Muscle of arm (tissue), 12 donors: ENCODE results near the gene ARMC5. TPM values are rescaled to one million over a fixed set of nuclear protein-coding genes. Genes with fewer than 3 reads are reported as not detected.
"Not testable (repeated sequence)": the region's sequence is repeated elsewhere in the genome, so short reads cannot be mapped to it uniquely, and the experiment has no call there.

Experiments used
- DNase-seq: peaks from one replicate; pipeline ENCODE4 v3.0.0-alpha.2; 2013
- polyA plus RNA-seq, 12 donors: library from polyadenylated mRNA; unstranded; fragments of 120-200 nt; gene quantifications; one replicate each; pipeline ENCODE4 v1.2.1, GENCODE V29; 2013; ENCODE audit not compliant: insufficient read length in 12 of 12

ARMC5 gene
- polyA plus RNA-seq, 12 donors = 5.3 to 11.1 (median 7.4) TPM; not detected in 1

GRCh38 chr16:31430380-31431052 is 28.8 kb upstream of the ARMC5 start:
- DNase-seq = no peak

GRCh38 chr16:31435341-31436220 is 23.7 kb upstream of the ARMC5 start:
- DNase-seq = no peak

DNA sequence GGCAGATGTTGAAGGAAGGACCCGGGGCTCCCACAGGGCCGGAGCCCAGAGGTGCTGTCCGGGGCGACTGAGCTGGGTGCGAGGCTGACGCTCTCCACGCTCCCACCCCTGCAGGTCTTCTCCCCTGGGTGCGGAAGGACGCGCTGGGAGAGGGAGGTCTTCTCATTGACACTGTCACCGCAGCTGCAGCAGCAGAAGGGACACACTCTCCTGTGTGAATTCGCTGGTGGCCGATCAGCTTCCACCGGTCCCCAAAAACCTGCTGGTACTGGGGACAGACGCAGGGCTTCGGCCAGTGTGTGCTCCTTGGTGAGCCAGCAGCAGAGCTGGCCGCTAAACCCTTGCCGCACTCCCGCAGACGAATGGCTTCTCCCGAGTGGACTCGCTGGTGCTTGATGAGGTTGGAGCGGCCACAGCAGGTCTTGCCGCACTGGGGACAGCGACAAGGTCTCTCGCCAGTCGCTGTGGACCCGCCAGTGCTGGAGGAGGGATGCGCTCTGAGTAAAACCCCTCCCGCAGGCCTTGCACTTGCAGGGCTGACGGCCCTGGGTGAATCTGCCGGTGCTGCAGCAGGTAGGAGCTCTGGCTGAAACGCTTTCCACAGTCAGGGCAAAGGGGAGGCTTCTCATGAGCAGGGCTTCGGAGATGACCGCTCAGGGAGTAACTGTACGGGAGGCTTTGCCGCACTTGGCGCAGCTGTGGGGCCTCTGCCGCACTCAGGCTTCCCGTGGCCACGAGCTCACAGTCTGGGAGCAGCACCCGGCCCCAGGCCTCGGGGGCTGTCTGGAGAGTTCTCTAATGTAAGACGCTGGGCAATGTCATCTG is 22.9 kb upstream of the ARMC5 start:
- no peak for DNase-seq

GRCh38 chr16:31438414-31438813 is 20.9 kb upstream of the ARMC5 start:
- DNase-seq = no peak

DNA sequence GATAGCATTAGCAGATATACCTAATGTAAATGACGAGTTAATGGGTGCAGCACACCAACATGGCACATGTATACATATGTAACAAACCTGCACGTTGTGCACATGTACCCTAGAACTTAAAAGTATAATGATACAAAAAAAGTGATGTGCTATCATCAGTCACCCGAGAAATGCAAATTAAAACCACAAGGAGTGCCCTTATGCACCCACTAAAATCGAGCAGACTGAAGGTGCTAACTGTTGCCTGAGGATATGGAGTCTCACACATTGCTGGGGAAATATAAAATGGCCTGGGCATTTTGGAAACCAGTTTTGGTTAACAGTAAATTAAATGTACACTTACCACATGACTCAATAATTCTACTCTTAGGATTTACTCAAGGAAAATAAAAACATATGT is 20.3 kb upstream of the ARMC5 start:
- DNase-seq = not testable (repeated sequence)

DNA sequence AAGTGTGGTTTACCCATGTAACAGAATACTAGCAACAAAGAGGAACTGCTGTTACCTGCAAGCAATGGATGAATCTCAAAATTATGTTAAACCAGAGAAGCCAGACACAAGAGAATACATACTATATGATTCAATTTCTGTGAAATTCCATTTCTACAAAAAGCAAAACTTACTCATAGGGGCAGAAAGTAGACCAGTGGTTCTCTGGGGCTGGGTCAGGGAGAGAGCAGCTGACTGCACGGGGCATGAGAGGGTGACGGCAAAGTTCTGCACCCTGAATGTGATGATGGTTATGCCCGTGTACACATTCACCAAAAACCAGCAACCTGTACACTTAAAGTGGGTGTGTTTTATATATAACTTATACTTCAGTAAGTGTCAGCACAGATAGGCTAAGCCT is 19.8 kb upstream of the ARMC5 start:
- no peak for DNase-seq

GRCh38 chr16:31440516-31441184 is 18.7 kb upstream of the ARMC5 start:
- DNase-seq = no peak

GRCh38 chr16:31441956-31442355 is 17.3 kb upstream of the ARMC5 start:
- no peak for DNase-seq

DNA sequence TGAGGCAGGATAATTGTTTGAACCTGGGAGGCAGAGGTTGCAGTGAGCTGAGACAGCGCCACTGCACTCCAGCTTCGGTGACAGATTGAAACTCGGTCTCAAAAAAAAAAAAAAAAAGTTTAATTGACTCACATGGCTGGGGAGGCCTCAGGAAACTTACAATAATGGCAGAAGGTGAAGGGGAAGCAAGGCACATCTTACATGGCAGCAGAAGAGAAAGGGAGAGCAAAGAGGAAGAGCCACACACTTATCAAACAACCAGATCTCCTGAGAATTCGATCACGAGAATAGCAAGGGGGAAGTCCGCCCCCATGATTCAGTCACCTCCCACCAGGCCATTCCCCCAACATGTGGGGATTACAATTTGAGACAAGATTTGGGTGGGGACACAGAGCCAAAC is 13.4 kb upstream of the ARMC5 start:
- DNase-seq = not testable (repeated sequence)

DNA sequence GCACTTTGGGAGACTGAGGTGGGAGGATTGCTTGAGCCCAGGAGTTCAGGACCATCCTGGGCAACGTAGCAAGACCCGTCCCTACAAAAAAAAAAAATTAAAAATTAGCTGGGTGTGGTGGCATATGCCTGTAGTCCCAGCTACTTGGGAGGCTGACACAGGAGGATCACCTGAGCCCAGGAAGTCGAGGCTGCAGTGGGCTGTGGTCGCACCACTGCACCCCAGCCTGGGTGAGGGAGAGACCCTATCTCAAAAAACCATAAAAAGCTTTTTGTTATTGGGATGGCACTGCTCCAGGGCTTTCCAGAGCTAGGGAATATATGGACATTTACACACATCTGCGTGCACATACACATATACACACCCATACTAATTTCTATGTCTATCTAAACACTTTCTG is 8.1 kb upstream of the ARMC5 start:
- no peak for DNase-seq

DNA sequence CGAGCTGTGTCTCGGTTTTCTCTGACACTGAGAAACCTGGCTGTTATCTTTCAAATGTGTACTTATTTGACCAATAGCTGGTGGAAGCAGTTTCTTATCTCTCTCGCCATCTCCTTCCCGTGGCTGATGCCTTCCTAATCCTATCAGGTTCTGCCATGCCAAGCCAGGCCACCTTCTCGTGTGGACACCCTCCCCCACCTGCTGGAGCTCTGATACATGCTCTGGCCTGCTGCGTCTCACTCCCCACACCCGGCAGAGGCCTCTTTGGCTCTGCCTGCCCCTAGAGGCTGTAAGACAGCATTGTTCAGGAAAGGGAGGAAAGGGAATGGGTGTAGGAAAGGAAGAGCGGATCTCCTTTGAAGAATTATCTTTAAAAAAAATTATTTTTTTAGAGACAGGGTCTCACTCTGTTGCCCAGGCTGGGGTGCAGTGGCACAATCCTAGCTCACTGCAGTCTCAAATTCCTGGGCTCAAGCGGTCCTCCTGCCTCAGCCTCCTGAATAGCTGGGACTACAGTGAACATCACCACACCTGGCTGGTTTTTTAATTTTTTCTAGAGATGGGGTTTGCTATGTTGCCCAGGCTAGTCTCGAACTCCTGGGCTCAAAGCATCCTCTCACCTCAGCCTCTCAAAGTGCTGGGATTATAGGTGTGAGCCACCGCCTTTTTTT is 7.5 kb upstream of the ARMC5 start:
- DNase-seq = no peak

DNA sequence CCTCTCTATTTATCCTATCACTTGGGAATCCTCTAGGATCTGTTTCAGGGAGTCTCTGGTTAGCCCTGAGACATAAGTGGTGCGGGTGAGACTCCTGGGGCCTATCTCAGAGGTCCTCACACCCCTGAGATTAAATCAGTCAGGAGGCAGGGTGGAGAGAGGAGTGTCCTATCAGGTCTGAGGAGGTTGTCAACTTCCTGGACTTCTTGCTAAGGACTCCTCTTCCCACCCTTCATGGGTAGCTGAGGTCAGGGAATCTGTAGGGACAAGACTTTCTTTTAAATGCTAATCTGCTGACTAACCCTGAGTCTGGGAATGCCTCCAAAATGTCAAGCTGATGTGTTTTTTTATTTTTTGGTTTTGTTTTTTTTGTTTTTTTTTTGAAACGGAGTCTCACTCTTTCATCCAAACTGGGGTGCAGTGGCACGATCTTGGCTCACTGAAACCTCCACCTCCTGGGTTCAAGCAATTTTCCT is 6.6 kb upstream of the ARMC5 start:
- peak; percentile 43 for DNase-seq

DNA sequence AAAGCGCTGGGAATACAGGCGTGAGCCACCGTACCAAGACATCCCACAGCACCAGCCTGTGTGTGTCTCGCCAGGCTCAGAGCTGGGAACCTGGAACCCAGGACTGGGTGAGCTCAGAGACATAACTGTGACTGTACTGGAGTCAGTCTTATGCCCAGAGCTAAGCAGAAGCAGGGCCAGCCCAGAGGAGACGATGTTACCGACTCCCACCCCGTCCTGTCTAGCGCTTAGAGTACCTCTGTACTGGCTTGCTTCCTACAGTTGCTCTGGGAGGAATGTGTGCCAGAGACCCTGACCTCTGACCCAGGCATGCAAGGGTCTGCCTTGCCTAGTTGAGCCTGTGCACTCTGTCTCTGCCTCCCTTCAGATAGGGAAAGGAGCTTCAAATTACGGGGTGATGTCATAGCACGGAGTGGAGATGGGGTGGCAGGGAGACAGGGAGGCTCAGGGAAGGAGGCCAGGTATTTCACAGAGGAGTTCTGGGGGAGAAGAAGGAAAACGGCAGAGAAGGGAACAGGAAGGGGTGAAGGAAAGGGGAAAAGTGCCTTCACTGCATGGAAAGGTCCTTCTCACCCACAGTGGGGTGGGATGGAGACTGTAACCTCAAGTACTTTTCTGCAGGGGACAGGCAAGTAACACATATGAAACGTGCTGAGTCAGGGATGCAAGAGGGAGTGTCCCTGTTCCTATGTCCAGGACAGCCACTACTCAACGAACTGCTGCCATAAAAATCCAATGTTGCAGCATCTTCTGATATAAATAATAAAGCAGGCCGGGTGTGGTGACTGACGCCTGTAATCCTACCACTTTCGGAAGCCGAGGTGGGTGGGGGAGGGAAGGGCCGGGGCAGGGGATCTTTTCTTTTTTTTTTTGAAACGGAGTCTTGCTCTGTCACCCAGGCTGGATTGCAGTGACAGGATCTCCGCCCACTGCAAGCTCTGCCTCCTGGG is 5.8 kb upstream of the ARMC5 start:
- DNase-seq = no peak

DNA sequence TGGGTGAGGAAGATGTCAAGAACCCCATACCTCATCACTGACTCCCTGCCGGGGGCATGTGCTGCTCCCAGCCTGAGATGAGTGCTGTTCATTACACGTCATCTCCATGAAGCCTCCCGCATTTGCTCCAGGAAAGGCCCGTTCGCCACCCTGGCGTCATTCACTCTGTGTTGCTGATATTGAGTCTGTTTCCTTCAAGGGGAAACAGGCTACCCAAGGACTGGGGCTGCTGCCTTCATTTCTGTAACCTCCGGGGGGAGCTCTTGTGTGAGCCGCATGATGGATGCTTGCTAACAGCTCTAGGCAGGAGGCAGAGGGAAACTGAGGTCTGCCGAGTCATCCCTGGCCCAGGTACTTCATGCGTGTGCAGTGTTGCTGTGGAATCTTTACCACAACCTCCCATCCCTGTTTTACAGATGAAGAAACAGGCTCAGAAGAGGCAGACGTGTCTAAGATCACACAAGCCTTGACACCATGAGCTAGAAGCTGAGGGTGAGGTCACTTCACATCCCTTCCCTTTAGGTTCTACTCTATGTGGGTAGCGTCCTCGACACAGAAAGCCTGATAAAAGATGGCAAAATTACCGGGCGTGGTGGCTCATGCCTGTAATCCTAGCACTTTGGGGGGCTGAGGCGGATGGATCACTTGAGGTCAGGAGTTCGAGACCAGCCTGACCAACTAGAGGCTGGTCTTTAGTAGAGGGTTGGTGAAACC is 3.5 kb upstream of the ARMC5 start:
- DNase-seq = no peak

DNA sequence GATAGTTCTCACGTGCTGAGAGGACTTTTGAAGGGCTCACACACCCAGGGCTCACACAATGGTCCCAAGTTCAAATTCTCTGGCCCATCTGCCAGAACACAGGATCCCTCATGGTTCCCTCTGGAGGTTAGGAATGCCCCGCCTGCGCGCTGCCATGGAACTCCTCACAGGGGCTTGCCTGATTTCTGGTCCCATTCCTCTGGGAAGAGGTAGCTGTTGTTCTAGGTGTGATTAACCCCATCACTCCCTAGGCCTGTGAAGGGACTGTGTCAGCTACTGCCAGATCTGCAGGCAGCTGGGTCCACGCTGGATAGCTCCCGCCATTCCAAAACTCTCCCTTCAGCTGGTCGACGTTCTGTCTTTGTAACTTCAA is 2.3 kb upstream of the ARMC5 start:
- no peak for DNase-seq

DNA sequence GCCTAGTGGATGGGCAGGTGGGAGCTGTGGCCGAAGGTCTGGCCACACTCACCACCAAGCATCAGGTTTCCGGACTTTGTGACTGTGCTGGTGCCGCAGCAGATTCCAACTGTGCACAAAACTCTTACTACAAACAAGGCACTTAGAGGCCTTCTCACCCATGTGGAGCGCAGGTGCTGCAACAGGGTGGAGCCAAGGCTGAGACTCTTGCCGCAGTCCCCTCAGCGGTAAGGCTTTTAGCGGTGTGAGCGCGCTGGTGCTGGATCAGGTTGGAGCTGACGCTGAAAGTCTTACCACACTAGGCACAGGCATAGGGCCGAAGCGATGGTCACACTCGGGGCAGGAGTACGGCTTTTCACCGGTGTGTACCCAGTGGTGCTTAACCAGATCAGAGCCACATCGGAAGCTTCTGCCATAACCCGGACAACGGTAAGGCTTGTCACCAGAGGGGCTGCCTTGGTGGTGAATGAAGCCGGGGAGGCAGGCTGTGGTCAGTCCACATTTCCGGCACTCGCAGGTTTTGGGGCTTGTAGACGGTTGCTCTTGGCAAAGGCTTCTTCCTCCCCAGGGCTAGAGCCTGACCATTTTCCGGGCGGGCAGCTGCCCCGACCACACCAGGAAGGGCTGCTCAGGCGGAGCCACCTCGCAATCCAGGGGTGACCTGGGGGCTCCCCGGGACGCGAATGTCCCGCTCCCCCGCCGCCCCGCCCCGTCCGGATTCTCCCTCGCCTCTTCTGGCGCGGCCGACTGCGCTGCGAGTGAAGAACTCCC is 1.0 kb upstream of the ARMC5 start:
- no peak for DNase-seq

- DNase-seq = peak; percentile 100
These were observed 633 bp downstream of the ARMC5 start for GRCh38 chr16:31459687-31460581.
